Retinal pigment epithelial cell (primary cell): ENCODE results near the gene THBS2.
"Not testable (repeated sequence)": the region's sequence is repeated elsewhere in the genome, so short reads cannot be mapped to it uniquely, and the experiment has no call there.

ENCODE experiments used
- DNase-seq: peaks from one replicate; pipeline ENCODE4 v3.0.0-alpha.2; 2010; ENCODE audit warnings: low read depth
- H3K4me3 ChIP-seq: 2 replicates; pipeline ENCODE4 v1.5.1; 2011; ENCODE audit warnings: mild to moderate bottlenecking, low read length, control low read depth, moderate library complexity
- CTCF ChIP-seq: conservative IDR thresholded peaks from 2 replicates; pipeline ENCODE4 v1.5.1; 2011; ENCODE audit warnings: low read depth, low read length, control low read depth, inconsistent platforms

The THBS2 gene

GRCh38 chr6:169217972-169218371, 35.7 kb downstream of the THBS2 start:
- TF ChIP-seq CTCF: no peak
- no peak overlapping the region for H3K4me3 ChIP-seq
- DNase-seq: no peak

GRCh38 chr6:169216830-169217229, 36.8 kb downstream of the THBS2 start:
- TF ChIP-seq CTCF: no peak
- DNase-seq: no peak
- no peak overlapping the region for H3K4me3 ChIP-seq

- TF ChIP-seq CTCF: no peak
- no peak overlapping the region for H3K4me3 ChIP-seq
- DNase-seq: no peak
These were observed 38.4 kb downstream of the THBS2 start for GRCh38 chr6:169215201-169215681.

- not testable (repeated sequence) for H3K4me3 ChIP-seq
- peak; percentile 74 for DNase-seq
These were observed 38.9 kb downstream of the THBS2 start for GRCh38 chr6:169214789-169215188.

GRCh38 chr6:169213814-169214520, 39.7 kb downstream of the THBS2 start:
- H3K4me3 ChIP-seq: no peak overlapping the region
- DNase-seq: no peak
- no peak for TF ChIP-seq CTCF

GRCh38 chr6:169212897-169213813, 40.5 kb downstream of the THBS2 start:
- peak; percentile 65 for DNase-seq
- TF ChIP-seq CTCF: peak; percentile 51
- H3K4me3 ChIP-seq: peak overlapping the region; percentile 33

- H3K4me3 ChIP-seq: peak overlapping the region; percentile 33
- no peak for DNase-seq
- no peak for TF ChIP-seq CTCF
These were observed 41.2 kb downstream of the THBS2 start for GRCh38 chr6:169212436-169212835.
